Endothelial cell of umbilical vein (primary cell): ENCODE data around the gene CFAP97. TPM values are rescaled to one million over a fixed set of nuclear protein-coding genes. Genes with fewer than 3 reads are reported as not detected.

Experiments used
- BruUV-seq: library from RNA; stranded (reverse); fragments of 400-500 nt; replicated peaks from 2 replicates; lab custom pipeline; 2021; lab: Mats Ljungman, UMichigan
- CTCF ChIA-PET: fragments of 300-600, 350-600 bp; sonication (Branson Sonifier 250); formaldehyde crosslinking; loops from one replicate; lab custom pipeline; 2021; ENCODE audit warnings: antibody characterized with exemption, inconsistent platforms; lab: Charles Lee
- POLR2A ChIA-PET: fragments of 300-600, 350-600 bp; sonication (Branson Sonifier 250); formaldehyde crosslinking; loops from one replicate; lab custom pipeline; 2021; ENCODE audit warnings: antibody characterized with exemption, inconsistent platforms; lab: Charles Lee
- DNase-seq: peaks from one replicate; pipeline ENCODE4 v3.0.0-alpha.2; 2011; ENCODE audit warnings: low read depth, low spot score
- FAIRE-seq: peaks from 2 replicates; lab custom pipeline; 2011; peaks lifted over from hg19 to GRCh38; lab: Jason Lieb, UNC
- H2AFZ ChIP-seq: 2 replicates; pipeline ENCODE4 v1.6.0; 2012; ENCODE audit warnings: low read depth, low read length, control low read depth, inconsistent platforms
- H3K27ac ChIP-seq: 2 replicates; pipeline ENCODE4 v1.5.1; 2011; ENCODE audit warnings: low read depth, mild to moderate bottlenecking, control low read depth, low read length, moderate library complexity; ENCODE audit not compliant: insufficient read depth
- H3K27me3 ChIP-seq, 2 experiments: 2 replicates each; pipeline versions ENCODE4 v1.6.0 to v1.6.1; 2011; ENCODE audit warnings: low read length in 2 of 2, mixed read lengths in 1 of 2; ENCODE audit not compliant: control insufficient read depth in 2 of 2, insufficient read depth in 2 of 2
- H3K36me3 ChIP-seq, 2 experiments: 2 replicates in 1 of 2; 3 replicates in 1 of 2; pipeline ENCODE4 v1.5.1; 2011; ENCODE audit warnings: low read length in 2 of 2, mild to moderate bottlenecking in 1 of 2, moderate library complexity in 1 of 2; ENCODE audit not compliant: control insufficient read depth in 2 of 2, insufficient read depth in 2 of 2; ENCODE audit errors: extremely low read depth in 1 of 2
- H3K4me1 ChIP-seq: 3 replicates; pipeline ENCODE4 v1.5.1; 2011; ENCODE audit warnings: mild to moderate bottlenecking, low read length; ENCODE audit not compliant: control insufficient read depth, insufficient read depth; ENCODE audit errors: extremely low read depth
- H3K4me2 ChIP-seq: 2 replicates; pipeline ENCODE4 v1.6.1; 2011; ENCODE audit warnings: low read length, control low read depth, mixed read lengths; ENCODE audit not compliant: insufficient read depth
- H3K4me3 ChIP-seq, 3 experiments: fragments of 200-600 bp in 1 of 3; sonication (generic), shearing (Covaris generic) in 1 of 3; replicated peaks in 1 of 3; 2 replicates each; pipeline ENCODE4 v1.5.1; 2011 to 2016; ENCODE audit warnings: control low read depth in 3 of 3, low read length in 3 of 3, mild to moderate bottlenecking in 2 of 3, inconsistent platforms in 1 of 3, low read depth in 1 of 3, moderate library complexity in 1 of 3; ENCODE audit not compliant: insufficient read depth in 1 of 3
- H3K79me2 ChIP-seq: 2 replicates; pipeline ENCODE4 v1.6.0; 2012; ENCODE audit warnings: low read length, inconsistent platforms; ENCODE audit not compliant: control insufficient read depth, insufficient read depth
- H3K9ac ChIP-seq: replicated peaks from 2 replicates; pipeline ENCODE3; 2011; ENCODE audit warnings: low read length, control low read depth; ENCODE audit not compliant: insufficient read depth; ENCODE audit errors: extremely low read depth
- H3K9me1 ChIP-seq: replicated peaks from 3 replicates; pipeline ENCODE4 v1.6.0; 2011; ENCODE audit warnings: mild to moderate bottlenecking, low read length; ENCODE audit not compliant: control insufficient read depth, insufficient read depth; ENCODE audit errors: extremely low read depth
- H3K9me3 ChIP-seq: replicated peaks from 2 replicates; pipeline ENCODE4 v1.5.1; 2012; ENCODE audit warnings: low read length, inconsistent platforms; ENCODE audit not compliant: control insufficient read depth, insufficient read depth
- H4K20me1 ChIP-seq: replicated peaks from 2 replicates; pipeline ENCODE3; 2011; ENCODE audit warnings: mild to moderate bottlenecking, low read length; ENCODE audit not compliant: control insufficient read depth, insufficient read depth; ENCODE audit errors: extremely low read depth
- CTCF ChIP-seq, 2 donors: IDR thresholded peaks; 1 replicate in 1 of 2; 2 replicates in 1 of 2; pipeline ENCODE4 v1.5.1; 2011; ENCODE audit warnings: low read length in 2 of 2, mild to moderate bottlenecking in 2 of 2, moderate library complexity in 2 of 2, control low read depth in 1 of 2, inconsistent platforms in 1 of 2, low read depth in 1 of 2; ENCODE audit not compliant: insufficient read depth in 1 of 2; ENCODE audit errors: extremely low read depth in 1 of 2
- EZH2 ChIP-seq: IDR thresholded peaks from 2 replicates; pipeline ENCODE4 v1.6.1; 2012; ENCODE audit warnings: borderline replicate concordance, low read depth, mild to moderate bottlenecking, moderate library complexity, low read length, inconsistent platforms; ENCODE audit not compliant: severe bottlenecking
- FOS ChIP-seq: IDR thresholded peaks from 2 replicates; pipeline ENCODE4 v1.6.1; 2011; ENCODE audit warnings: mild to moderate bottlenecking, low read length, moderate library complexity, borderline replicate concordance; ENCODE audit not compliant: insufficient read depth
- GATA2 ChIP-seq: IDR thresholded peaks from 2 replicates; pipeline ENCODE4 v1.7.0; 2011; ENCODE audit warnings: low read depth, mild to moderate bottlenecking, moderate library complexity, mixed read lengths, low read length; ENCODE audit not compliant: insufficient read length, insufficient read depth
- JUN ChIP-seq: IDR thresholded peaks from 2 replicates; pipeline ENCODE4 v1.6.1; 2011; ENCODE audit warnings: borderline replicate concordance, low read depth; ENCODE audit not compliant: insufficient read length, insufficient read depth
- MYC ChIP-seq: IDR thresholded peaks from one replicate; pipeline ENCODE4 v1.6.1; 2011; ENCODE audit warnings: mild to moderate bottlenecking, low read depth, low read length
- POLR2A ChIP-seq: IDR thresholded peaks from 2 replicates; pipeline ENCODE4 v1.6.1; 2012; ENCODE audit warnings: low read depth, mild to moderate bottlenecking, control low read depth, low read length
- POLR2AphosphoS5 ChIP-seq: IDR thresholded peaks from 2 replicates; pipeline ENCODE4 v1.6.1; 2012; ENCODE audit warnings: low read depth, mild to moderate bottlenecking, control low read depth, low read length, moderate library complexity; ENCODE audit not compliant: insufficient read depth
- dilution Hi-C: fragments of 300-500 bp; cut with MboI; formaldehyde crosslinking; loops from one replicate; pipeline ENCODE4 v1.15.0; 2019; ENCODE audit warnings: low sequenced_read_pairs; ENCODE audit not compliant: extremely low pct_ligation_motif_present
- intact Hi-C: fragments of 100-400 bp; cut with micrococcal nuclease; formaldehyde crosslinking; loops from one replicate; pipeline ENCODE4 v1.10.0; 2022
- polyA plus RNA-seq, 4 experiments: library from polyadenylated mRNA; depleted of rRNA in 3 of 4; stranded (reverse) in 3 of 4; unstranded in 1 of 4; fragments of >200 nt; gene quantifications; 2 replicates each; pipeline versions ENCODE4 v1.2.1 to v1.2.3, GENCODE V29; 2011 to 2012; ENCODE audit warnings: missing spikeins in 1 of 4
- total RNA-seq: library from RNA; stranded (reverse); gene quantifications from 2 replicates; pipeline ENCODE4 v1.2.3, GENCODE V29; 2021
- TF ChIP-seq, protein P1 (sequence below): IDR thresholded peaks from 2 replicates; pipeline ENCODE4 v1.6.1; 2011; ENCODE audit not compliant: insufficient read depth, insufficient read length

CFAP97 gene
- total and polyA plus RNA-seq, 2 donors (not counting 3 experiments of a cell fraction or from before 2014, with no cell fraction given) = 5.3 to 22.4 TPM

DNA sequence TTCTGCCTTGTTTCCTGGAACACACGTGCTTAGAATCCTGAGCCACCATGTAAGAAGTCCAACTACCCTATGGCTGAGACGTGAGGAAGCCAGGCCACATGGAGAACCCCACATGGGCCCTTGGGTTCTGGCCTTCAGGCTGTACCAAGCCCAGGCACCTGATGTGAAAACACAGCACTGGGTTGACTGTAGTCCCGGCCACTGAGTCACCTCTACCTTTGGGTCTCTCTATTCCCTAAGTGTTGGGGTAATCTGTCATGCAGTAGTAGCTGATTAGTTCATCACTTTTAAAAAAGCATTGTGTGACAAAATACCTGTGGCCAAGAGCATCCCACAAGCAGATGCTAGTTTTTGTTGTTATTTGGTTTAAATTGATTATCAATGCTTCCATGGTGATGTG, 24.3 kb downstream of the CFAP97 start:
- intact Hi-C loops = no loop called here

More for the DNA sequence above, 24.3 kb downstream of the CFAP97 start:
- H3K9me3 ChIP-seq = no peaks in the 10 kb centered on the region
- FAIRE-seq (no peak), DNase-seq (no peak)
- ChIA-PET POLR2A (no interaction called here), CTCF (no interaction called here)
- H3K4me3 ChIP-seq = no peak overlapping the region
- H3K36me3 ChIP-seq = peaks cover 0 to 3% of the 10 kb centered on the region in 2 experiments
- no TSS peak for BruUV-seq
- H2AFZ ChIP-seq = no peak overlapping the region
- H3K4me1 ChIP-seq = no peaks in the 10 kb centered on the region
- peaks cover 26% of the 10 kb centered on the region for H3K79me2 ChIP-seq
- dilution Hi-C loops = no loop called here
- no peak overlapping the region for H3K27ac ChIP-seq
- H4K20me1 ChIP-seq = no peaks in the 10 kb centered on the region
- no peak overlapping the region for H3K9ac ChIP-seq
- no peaks in the 10 kb centered on the region for H3K9me1 ChIP-seq
- H3K4me2 ChIP-seq = no peak overlapping the region
- no peak for TF ChIP-seq POLR2A
- TF ChIP-seq, protein P1, sequence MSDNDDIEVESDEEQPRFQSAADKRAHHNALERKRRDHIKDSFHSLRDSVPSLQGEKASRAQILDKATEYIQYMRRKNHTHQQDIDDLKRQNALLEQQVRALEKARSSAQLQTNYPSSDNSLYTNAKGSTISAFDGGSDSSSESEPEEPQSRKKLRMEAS = no peak
- TF ChIP-seq EZH2 = no peak
- TF ChIP-seq CTCF (IDR thresholded peaks at IDR 0.05; ENCODE audit: extremely low read depth in 1 of 2, insufficient read depth in 1 of 2, low read depth in 1 of 2, low read length in 2 of 2) = no peak
- no peak for TF ChIP-seq POLR2AphosphoS5
- TF ChIP-seq MYC = no peak
- TF ChIP-seq JUN = no peak
- no peak for TF ChIP-seq GATA2
- no peak for TF ChIP-seq FOS
- H3K27me3 ChIP-seq = no peaks in the 10 kb centered on the region
